NOMO-1 (cell line): ENCODE results near the gene PERP.
A peak's percentile ranks its signal among the peaks of the same experiment; 100 is the strongest.
"Not testable (repeated sequence)": the region's sequence is repeated elsewhere in the genome, so short reads cannot be mapped to it uniquely, and the experiment has no call there.

Experiments
- DNase-seq, 2 experiments: peaks; one replicate each; lab custom pipeline; 2025; ENCODE audit not compliant: unreplicated experiment in 2 of 2; lab: John Stamatoyannopoulos, UW

PERP gene

GRCh38 chr6:138107078-138107751 lies at the start of gene PERP:
Gene PERP, minus strand, starts transcription at chr6:138107419. Its CDS starts 79 bp downstream, at chr6:138107340.
- DNase-seq, result peak; percentile 44 to 50

- no peak for DNase-seq
Observed at GRCh38 chr6:138155443-138155842, 48.2 kb upstream of the PERP start.

DNA sequence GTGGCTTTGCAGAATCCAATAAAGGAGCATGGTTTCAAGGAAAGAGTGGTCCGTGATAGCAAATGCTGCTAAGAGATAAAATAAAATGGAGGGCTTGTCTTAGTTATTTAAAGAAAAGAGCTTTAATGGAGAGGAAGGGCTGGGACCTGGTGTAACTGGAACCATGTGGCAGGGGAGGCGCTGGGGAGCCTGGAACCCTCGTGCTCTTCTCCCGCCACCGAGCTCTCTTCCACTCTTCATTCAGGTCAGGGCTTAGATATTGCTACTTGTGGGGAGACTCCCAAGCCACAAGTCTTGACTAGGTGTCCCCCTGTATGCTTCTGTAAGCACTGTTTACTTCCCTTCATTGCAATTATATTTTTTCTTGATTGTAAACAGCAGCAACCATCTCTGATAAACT lies 39.3 kb upstream of the PERP start:
- DNase-seq, result no peak

- DNase-seq, result peak; percentile 26 to 67
Observed at GRCh38 chr6:138145402-138145801, 38.2 kb upstream of the PERP start.

DNA sequence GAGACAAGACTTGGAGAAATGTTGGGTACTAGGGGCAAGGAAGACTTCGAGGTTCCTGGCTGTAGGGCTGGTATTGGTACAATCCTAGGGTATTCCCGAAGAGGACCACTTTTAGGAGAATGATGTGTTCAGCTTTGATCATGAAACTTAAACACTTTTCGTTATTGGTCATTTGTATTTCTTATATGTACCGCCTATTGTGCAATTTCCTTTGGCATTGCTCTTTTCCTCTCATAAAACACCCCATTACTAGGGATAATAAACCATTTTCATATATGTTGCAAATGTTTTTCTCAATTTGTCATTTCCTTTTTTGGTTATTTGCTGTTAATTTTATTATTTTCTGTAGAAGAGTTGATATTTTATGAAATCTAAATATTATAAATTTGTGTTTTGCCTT lies 35.6 kb upstream of the PERP start:
- no peak for DNase-seq

DNA sequence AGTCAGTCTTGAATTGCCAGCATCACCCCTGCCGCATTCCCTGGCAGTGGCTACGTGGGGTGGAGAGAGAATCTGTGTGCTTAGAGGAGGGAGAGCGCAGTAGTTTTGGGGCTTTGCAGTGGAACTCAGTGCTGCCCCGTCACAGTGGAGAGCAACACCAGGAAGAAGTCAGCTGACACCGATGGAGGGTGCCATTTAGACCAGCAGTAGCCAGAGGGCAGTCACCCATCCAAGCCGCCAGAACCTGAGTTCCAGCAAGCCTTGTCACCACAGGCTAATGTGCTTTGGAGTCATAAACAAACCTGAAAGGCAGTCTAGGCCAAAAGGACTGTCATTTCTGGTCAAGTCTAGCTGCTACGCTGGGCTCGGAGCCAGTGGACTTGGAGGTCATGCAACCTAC lies 22.0 kb upstream of the PERP start:
- DNase-seq, result no peak

DNA sequence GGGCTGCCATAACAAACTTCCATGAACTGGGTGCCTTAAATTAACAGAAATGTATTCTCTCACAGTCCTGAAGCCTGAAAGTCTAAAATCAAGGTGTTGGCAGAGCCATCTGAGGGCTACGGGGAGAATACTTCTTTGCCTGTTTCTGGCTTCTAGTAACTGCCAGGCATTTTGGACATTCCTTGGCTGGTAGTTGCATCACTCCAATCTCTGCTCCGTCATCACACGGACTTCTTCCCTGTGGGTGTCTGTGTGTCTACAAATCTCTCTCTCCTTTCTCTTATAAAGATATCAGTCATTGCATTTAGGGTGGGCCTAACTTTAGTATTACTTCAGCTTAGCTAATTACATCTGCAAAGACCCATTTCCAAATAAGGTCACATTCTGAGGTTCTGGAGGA lies 20.9 kb upstream of the PERP start:
- DNase-seq, result no peak

GRCh38 chr6:138124096-138124495 lies 16.9 kb upstream of the PERP start:
- no peak for DNase-seq

DNA sequence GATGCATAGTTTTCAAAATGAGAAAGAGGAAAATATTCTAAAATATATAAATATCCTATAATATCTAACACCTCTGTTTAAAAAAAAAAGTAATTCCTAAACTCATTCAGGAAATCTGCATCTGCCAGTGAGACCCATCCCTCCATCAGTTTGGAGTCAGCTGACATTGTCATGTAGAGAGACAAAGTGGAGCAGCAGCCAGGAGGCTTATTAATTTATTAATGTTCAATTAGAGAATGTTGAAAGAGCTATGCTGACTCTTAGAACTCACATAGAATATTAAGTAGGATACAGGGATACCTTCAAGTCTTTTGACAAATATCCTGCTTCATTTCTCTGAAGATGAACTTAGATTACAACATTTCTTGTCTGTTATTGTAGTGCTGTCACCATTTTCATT lies 12.8 kb upstream of the PERP start:
- DNase-seq, result no peak

- not testable (repeated sequence) for DNase-seq
Observed at GRCh38 chr6:138119229-138119628, 12.0 kb upstream of the PERP start.

DNA sequence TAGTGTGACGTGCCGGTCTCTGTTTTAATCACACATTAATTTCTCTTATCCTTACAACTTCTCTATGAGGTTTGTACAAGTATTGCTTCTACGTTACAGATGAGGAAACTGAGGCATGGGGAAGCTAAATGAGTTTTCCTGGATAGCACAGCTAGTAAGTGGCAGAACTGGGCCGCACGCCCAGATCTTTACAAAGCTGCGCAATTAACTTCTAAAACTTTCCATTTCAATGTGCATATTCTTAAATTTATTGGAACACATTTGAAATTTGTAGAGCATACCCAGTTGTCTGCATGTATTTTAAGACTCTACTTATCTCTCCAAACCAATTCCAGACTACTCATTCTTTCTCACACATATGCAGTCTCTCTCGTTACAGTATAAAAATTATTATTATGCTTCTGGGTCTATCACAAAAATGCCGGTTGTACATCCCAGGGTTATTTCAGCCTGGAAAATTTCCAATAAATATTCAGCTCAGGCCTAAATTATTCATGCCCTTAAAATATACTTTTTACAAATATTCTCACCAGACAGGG lies 10.2 kb upstream of the PERP start:
- DNase-seq, result no peak

DNA sequence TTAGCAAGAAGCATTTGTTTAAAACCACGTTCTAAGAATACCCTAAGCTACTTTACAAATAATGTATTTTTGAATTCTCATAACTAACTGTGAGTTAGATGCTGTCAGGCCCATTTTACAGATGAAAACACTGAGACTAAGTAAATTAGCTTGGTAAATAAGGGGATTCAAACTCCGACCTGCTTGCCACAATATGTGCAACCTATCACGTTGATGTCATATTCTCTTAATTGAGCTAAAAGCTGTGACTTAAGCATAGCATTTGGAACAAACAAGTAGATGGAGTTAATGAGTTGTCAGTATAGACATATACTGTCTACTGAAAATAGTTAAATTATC lies 9.4 kb upstream of the PERP start:
- DNase-seq, result no peak

GRCh38 chr6:138115877-138116660 lies 8.8 kb upstream of the PERP start:
- peak; percentile 43 to 77 for DNase-seq

DNA sequence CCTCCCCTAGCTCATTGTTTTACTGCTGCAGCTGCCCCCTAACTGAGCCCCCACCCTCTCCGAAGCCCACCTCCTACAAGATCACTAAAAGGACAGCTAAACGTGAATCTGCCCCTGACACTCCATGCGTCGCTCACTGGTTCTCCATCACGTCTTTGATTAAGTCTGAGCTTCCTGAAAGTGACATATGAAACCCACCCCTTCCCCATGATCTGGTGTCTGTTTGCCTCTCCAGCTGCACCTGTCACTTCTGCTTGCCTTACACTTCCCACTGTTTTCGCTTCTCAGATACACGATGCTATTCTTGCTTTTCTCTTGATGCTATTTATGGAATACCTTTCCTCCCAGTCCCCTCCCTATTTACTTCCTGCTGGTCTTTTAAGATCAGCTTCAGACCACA lies 8.0 kb upstream of the PERP start:
- DNase-seq, result no peak

DNA sequence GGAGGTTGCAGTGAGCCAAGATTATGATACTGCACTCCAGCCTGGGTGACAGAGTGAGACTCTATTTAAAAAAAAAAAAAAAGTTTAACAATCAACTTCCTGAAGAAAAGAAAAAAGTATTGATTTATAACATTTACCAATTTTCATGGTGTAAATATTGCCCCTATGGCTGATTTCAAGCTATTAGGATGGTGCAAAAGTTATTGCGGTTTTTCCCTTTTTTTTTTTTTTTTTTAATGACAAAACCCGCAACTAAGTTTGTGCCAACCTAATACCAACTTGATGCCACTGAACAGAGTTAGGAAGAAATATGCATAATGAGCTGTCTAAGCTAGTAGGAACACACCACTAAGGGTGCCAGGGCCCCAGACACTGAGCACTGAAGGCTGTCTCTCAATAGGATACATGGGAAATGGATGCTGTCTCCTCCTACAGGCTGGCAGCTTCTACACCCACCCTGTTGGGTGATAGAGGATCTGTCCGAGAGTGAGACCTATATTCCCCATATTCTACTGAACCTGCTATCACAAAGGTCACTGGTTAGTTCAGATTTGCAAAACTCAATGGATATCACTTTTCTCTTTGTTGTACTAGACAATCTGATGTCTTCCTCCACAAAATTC lies 6.5 kb upstream of the PERP start:
- no peak for DNase-seq

DNA sequence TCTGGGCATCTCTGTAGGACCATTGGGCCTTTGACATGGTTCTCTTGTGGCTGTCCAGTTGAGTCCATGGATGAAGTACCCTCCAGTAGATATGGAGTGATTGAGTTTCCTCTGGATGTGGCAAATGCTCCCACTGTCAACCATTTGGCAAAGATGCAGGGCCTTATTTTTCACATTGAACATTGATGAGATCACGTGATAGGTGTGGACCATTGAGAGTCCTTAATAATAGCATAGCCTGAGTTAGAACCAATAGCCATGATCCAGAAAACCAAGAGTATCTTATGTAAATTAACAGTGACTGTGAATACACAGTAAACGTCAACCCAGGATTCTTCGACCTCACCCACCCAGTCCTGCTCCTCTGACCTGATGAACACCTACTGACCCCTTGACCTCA lies 3.0 kb upstream of the PERP start:
- DNase-seq, result no peak

- peak; percentile 40 to 63 for DNase-seq
Observed at GRCh38 chr6:138109042-138109997, 2.1 kb upstream of the PERP start.

DNA sequence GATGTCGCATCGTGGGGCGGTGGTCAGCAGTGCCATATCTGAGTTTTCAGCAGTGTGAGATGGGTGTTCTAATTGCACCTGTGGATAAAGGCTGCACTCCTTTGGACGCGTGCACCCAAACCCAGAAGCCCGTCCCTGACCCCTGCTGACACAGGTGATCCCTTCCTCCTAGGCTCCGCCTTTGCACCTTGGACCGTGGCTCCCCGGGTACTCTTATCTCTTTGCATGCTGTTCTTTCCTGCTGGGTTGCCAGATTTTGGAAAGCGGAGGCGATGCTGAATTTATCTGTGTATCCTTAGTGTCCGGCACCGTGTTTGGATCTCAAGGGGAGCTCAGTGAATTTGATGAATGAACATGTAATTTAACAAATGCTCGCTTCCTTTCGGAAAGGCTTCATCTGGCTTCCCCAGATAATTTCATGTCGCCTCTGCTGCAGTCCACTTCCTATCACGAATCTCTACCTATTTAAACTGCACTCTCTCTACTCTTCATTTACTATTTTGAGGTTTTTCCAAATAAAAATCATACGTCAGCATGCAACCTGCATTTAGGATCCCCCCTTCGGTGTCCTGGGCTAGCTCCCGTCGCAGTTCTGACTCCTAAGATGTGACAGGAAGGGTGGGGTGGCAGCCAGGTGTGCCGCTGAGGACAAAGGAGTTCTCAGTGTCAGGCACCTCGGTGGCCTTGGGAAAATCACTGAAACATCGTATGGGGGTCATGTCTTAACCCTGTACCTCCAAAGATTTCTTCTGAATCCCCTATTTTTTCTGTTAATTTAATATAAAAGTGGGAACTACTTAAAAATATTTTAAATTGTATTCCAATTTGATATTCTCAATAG lies 753 bp upstream of the PERP start:
- DNase-seq, result peak in 1 of 2 experiments; percentile 8

- DNase-seq, result no peak
Observed at GRCh38 chr6:138106665-138107077, 548 bp downstream of the PERP start.
